ENCODE data around the gene THBS1.

Gene THBS1

DNA sequence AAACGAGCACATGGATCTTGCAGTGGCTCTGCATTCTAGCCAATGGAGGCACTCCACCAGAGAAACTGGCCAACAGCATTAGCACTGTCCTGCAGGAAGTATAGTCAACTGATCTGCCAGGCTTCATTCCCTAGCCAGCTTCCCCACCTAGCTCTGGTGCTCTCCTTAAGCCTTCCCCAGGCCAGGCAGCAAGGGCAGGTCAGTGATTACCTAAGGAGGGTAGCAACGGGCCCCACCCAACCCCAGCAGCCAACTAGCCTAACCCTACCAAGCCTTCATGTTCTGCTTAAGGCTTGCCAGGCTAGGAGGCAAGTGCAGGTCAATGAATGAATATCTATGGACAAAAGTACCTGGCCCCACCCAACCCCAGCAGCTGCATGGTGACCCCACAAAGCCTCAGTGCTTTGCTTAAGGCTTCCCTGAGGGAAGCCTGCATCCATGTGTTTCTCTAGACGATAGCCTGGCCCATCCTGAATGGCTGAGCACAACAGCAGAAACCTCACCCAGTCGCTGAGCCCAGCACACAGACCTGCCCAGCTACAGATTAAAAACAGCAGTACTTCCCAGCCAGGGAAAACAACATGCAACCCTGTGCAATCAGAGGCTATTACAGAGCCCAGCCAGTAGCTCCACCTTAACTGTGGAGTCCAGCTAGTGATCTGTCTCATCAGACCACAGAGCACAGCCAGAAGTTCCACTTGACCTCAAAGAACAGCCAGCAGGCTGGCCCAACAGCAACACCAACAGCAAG lies 28.5 kb downstream of the THBS1 start:
- no peak for DNase-seq

DNA sequence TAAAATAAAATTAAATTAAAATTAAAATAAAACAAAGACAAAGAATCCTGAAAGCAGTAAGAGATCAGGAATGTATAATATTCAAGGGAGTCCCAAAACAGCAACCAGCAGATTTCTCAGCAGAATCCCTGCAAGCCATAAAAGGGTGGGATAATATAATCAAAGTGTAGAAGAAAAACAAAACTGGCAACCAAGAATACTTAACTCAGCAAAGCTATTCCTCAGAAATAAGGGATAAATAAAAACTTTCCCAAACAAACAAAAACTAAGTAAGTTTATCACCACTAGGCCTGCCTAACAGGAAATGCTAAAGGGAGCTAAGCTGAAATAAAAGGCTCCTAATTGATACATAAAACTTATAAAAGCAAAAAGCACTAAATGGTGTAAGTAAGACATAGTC lies 29.8 kb downstream of the THBS1 start:
- DNase-seq, result no peak

DNA sequence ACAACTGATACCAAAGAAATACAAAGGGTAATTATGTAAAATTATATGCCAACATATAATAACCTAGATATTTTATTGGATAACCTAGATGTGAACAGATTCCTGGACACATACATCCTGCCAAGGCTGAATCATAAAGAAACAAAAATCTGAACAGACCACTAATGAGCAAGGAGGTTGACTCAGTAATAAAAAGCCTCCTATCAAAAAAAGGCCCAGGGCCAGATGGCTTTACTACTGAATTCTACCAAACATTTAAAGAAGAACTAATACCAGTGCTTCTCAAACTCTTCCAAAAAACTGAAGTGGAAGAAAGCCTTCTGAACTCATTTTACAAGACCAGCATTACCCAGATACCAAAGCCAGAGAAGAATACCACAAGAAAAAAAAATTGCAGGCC lies 32.4 kb downstream of the THBS1 start:
- DNase-seq, result no peak

DNA sequence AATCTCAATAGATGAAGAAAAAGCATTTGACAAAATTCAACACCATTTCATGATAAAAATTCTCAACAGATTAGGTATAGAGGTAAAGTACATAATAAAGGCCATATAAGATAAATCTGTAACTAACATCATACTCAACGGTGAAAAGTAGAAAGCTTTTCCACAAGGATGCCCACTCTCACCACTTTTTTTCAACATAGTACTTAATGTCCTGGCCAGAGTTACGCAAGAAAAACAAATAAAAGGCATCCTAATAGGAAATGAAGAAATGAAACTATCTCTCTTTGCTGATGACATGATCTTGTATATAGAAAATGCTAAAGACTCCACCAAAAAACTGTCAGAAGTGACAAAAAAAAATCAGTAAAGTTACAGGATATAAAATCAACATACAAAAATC lies 33.0 kb downstream of the THBS1 start:
- DNase-seq, result no peak

DNA sequence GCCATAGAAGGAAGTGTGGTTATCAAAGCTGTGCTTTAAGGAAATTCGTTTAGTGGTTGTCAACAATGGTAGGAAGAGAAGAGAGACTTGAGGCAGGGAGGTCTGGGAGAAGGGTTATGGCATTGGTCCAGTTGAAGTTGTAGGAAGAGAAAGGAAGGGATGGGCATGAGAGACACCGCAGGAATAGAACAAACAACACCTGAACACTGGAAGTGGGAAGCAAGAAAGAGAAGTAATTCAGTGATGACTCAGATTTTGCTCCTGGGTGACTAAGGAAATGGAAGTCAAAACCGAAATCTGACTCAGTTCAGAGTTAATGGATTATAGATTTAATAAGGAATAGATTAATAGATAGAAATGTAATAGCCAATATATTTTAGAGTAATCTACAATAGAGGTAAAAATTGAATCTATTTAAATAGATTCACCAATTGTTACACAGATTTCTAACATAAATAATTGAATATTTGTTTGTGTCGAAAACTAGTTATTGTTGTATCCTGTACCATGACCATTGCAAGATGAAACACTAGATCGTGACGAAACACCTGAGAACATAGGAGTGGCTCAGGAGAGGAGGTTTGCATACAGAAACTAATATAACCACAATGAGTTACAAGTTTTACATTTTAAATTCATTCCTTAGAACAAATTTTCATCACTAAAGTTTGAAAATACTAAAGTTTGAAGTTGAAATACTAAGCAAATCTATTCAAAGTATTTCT lies 36.0 kb downstream of the THBS1 start:
- no peak for DNase-seq

DNA sequence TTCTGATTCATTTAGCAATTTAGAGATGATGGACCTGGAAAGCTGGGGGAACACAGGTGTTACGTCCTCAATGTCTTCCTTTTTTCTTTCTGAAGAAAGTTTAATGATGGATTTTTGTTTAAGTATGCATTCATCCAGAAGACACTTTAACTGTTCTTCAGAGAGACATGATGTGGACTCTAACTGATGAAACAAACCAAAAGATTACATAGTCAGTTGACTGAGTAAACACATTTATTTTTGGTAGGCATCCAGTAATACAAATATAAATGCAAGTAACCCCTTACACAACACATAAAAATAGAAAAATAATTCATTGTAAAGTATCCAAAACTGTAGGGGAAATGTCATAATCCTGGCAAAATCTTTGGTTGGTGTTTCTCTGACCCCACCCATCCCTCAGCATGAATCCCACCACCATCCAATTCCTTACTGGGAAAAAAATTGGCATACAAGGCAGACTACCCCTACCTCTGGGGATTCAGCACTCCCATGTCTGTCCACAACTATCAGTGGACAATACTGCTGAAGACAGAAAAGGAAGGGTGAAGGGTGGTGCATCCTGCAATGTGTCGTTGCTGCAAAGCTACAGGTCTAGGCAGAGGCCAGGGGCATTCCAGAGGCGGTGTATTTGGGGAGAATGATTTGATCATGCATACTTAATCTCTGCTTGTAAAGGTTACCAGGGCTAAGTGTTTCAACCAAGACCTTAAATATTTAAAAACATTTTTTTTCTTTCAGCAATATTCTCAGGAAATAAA lies 37.4 kb downstream of the THBS1 start:
- DNase-seq, result no peak

DNA sequence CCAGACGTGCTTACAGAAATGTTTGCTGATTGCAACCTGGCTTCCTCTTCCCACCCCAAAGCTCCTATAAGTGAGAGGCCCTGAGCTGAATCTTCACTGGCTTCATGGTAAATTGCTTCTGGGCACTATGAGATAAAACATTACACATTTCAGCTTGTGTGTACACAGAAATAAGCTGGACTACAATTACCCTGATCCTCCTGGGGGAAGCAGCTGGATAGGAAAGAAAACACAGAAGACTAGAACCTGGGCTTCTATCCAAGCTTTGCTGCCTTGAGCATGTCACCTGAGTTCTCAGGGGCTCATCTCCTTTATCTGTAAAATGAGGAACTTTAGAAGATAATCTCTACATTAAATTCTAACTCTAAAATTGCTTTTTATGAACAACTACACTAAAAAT lies 40.3 kb downstream of the THBS1 start:
- no peak for DNase-seq

DNA sequence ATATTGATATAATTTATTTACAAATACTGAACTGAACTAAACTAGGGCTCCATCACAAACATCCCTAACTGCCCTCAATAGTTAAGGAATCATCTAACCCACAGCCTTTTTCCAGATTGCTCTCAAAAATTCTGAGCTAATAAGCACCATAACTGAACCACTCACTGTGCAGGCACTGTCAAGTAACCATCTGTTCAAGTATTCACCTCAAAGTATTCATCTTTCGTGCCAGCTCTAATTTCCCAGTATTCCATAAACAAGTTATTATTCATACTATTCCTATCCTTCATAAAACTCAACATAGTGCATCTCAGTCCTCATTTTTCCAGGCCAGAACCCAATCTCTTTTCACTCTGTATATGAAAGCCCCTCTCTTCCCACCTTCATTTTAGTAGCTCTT lies 41.1 kb downstream of the THBS1 start:
- DNase-seq, result no peak

DNA sequence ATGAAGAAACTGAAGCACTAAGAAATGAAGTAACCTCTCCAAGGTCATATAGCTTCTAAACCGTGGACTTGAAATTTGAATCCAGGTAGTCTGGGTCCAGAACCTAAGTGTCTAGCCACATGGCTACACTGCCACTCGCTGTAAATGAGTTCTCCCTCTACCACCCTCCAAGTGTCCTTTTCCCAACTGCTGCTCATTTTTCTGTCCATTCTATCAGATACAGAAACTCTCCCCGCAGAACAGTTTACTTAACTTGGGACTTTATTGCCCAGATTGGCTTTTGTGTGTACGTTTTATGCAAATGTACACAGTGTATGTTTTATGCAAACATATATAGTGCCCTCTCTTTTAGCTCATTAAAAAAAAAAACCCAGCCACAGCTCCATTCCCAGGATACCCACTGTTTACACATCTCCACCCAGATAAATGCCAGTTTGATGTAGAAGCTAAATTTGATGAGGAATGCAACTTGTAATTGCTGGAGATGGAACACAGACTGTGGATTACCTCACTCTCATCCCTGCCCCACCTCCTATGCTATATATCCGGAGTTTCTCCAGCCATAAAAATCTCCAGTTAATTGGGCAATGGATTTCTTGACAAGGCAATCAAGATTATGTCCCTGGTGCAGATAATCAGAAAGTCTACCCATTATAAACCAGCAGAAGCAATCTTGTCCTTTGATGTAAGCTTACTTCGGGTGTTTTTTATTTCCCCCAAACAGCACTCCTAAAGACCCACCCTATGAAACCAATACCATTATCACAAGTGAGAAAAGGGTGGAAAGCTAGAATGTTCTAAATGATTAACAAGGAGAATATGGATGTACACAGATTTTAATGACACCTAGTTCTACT lies 42.0 kb downstream of the THBS1 start:
- no peak for DNase-seq

DNA sequence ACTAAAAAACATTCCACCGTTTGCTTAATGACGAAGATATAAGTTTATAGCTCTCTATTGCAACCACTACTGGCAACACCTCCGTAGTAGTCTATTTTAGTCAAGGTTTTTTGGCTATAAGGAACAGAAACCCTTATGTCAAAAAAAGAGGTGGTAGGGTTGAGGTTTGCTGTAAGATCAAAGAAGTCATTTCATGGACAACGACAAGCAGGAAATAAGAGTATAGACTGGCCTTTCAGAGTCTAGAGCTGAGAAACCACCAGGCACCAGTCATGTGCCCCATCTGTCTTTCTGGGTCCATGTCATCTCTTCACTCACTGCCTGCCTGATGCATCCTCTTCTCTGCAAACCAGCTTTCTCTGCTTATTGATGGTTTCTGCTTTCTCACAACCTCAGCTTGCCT lies 42.7 kb downstream of the THBS1 start:
- DNase-seq, result no peak

DNA sequence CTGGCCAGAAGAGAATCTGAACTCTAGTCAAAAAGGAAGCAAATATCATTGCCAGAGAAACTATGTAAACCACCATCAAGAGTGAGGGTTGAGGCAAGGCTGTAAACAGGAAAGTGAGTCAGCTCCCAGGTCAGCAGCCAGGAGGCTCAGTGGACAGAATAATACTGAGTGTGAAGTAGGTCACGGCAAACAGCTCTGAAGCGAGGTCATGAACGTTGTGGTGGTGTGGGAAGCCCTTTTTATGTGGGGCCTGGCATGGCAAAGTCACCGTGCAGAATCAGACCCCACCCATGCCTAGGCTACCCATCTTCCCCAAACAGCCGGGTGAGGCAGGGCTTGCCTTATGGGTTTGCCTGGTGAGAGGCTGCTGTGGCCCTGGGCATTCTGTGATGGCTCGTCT lies 43.9 kb downstream of the THBS1 start:
- DNase-seq, result no peak

DNA sequence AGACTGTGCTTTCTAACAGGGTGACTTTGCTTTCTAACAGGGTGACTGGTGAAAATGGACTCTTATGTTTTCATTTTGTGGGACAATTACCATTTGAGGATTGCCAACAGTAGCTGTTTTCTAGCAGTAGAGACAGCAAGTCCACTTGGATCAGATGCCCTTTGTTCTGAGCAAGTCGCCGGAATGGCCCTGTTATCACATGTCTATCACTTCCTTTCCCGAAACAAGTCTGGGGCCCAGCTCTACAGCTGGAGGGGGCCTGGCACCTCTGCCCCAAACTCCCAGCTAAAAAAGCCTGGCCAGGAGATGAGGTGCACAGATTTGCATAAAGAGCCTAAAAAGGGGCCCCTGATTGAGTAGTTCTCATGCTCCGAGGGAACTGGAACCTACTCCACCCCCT lies 44.6 kb downstream of the THBS1 start:
- DNase-seq, result no peak

DNA sequence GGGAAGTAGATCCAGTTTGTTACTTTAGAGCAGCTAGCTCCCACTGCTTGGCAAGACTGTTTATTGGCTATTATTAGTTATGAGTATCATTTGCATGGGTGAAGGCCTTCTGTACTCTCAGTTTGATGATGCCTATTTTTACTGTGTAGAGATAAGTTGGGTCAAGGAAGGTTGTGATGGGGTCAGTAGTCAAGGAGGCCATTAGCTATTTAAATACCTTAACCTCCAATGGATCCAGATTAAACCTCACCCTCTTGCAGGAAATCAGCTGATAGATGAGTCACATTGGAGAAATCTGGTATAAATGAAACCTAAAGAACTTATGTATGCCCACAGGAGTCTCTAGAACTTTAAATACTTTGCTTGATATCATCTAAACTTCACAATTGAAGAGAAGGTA lies 45.0 kb downstream of the THBS1 start:
- no peak for DNase-seq

DNA sequence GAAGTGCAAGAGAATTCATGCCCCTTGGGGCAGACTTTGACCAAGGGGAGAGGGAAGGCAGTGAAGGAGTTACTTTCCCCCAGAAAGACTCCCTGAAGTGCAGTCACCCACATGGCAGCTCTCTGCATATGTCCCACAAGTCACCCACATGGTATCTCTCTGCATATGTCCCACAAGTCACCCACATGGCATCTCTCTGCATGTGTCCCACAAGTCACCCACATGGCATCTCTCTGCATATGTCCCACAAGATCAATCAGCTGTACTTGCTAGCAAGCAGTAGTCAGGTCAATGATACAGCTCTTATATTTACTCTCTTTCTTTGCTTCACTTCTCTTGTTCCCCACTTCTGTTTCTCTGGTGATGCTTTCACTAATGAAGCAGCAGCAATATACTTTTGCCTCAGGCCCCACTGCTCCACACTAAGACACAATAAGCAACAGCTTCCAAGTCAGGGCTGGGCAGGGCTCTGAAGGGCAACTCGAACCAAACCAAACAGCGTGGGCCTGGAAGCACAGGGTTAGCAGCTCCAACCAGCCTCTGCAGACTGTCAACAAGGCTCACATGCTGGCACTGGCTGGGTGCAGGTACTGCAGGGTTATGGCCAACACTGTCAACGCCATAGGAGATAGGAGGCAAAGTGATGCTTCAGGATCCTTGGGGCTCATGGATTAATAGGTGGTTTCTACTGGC lies 46.7 kb downstream of the THBS1 start:
- no peak for DNase-seq

DNA sequence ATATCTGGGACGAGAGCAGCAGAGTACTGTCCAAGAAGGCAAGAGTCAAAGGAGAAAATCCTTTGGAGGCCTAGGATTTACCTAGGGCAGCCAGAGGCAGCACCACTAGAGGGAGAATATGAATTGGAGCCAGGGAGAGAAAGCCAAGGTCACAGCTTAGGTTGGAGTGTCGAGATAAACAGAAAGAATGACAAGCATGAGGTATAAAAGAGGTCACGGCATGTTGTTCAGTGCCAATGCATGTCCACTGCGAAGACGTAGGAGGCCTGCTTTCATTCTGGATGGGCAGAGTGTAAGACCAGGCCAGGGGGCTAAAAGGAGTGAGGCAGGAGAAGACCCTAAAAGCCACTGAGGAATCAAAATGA lies 47.2 kb downstream of the THBS1 start:
- DNase-seq, result no peak

DNA sequence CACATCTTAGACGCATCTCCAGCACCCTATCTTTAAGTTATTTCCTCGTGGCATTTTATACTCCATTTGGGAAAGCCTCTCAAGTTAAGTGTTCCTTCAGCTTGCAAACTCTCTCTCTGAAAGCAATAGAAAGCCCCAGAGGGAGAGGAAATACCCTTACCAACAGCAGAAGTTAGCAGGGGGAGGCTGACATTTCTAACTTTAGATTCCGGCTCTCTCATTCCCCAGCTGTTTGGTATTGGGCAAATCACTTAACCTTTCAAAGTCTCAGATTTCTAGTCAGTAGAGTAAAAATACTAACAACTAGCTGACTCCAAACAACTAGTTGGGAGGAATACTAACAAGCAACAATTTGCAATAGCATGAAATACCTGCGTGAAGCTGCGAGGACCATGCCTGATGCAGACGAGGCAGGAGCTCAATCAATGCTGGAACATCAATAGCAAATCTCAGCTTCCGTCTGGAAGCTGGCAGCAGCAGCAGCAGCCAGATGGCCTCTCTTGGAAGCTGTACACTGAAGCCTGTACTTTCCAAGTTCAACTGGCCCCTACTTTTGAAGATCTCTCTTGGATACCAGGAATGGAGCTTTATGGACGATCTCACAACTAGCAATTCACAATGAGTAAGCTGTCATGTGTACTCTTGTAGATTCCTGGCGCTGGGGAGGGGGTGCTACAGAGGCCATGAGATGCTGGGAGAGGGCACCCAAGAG lies 47.8 kb downstream of the THBS1 start:
- no peak for DNase-seq

DNA sequence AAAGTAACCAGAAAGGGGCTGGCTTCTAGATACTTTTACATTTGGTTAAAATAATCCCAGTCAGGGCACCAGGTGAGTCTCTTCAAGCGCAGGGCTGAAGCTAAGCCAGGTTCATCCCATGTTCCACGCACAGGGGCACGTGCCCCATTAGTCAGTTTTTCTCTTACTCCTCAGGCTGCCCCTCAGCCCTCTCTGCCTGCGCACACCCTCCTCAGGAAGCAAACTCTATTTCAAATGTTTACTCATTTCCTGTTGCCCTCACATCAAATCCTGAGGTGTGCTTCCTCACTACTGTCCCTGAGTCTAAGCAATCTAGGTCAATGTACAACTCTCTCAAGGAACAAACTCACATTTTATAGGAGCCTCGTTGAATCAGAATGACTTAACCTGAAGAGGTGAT lies 48.5 kb downstream of the THBS1 start:
- DNase-seq, result no peak

DNA sequence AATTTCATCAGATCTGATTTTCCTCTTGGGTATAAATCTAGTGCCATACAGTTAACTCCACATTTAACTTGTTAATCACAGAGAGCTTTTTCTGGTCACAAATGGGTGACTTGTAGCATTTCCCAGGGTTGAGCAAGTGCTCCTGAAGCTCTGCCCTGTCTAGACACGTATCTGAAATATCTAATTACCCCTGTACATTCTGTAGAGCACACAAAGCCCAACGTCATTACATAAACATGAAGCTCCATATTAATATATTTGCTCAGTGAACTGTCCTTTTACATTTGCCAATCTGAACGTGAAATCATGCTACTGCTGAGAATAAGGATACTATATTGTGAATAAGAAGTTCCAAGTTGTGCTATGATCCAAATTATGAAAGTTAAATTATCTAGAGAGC lies 49.0 kb downstream of the THBS1 start:
- DNase-seq, result no peak

DNA sequence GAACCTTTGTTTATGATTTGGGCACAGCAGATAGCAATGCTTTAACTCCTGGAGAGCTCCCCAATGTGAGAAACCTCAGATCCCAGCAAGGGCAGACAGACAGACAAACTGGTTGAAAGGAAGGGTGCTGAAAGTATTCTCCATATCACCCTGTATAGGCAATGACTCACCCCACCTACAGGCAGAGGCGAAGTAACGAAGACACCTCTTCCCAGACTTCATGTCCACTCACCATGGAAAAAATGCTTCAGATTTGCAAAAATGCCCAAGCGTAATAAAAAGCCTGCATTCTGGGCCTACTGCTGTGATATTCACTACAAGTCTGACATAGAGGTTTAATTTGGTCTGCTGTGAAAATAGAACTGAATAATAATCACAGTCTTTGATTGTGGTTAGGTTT lies 50.5 kb downstream of the THBS1 start:
- no peak for DNase-seq

DNA sequence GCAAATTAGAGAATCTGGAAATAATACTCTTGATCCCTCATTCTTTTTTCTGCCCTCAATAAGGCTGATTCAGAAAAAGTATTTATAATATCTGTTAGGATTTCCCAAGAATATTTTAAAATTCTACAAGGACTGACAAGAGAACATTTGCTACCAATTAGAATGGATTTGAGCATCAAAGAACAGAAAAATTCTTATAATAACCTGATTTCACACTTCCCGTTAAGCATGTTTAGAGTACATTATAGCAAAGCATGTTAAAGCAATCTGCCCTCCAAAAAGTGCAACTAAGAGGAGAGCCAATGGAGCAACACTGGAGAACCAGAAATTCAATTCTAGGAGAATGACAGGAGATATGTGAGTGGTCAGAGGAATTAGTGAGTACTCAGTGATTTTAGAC lies 57.2 kb downstream of the THBS1 start:
- DNase-seq, result no peak

DNA sequence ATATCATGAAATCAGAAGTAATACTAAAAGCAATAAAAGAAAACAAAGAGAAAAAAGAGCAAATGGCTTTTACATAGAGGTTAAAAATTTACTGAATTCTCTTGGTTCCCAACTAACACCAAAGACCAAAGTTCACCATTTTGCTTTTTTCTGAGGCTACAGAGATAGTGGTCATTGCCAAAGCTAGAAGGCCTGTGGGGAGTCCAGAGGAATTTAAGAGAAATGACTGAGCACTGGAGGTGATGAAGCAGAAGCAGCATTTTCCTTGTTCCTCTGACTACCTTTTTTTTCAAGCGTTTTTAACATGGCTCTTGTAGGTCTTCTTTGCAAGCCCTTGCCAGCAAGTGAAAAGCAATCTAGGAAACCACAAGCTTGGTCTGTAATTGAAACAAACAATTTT lies 58.2 kb downstream of the THBS1 start:
- no peak for DNase-seq

DNA sequence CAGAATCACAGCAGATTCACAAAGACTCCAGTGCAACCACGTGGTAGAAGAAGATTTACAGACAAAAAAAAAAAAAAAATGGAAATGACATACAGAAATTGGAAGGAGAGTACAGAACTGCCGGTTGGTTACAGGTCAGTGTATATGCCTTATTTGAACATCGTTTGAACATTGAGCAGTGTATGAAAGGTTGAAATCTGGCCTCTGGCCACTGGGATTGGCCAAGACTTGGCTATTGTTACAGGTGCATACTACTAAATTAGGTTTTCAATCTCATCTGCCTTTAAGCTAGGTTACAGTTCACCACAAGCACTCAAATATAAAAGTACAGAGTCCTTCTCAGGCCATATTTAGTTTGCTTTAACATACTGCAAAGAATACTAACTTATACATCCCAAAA lies 59.8 kb downstream of the THBS1 start:
- DNase-seq, result no peak

Measured in midbrain (tissue), 1 donor.